Cardiac muscle cell (in vitro differentiated cells and primary cell): ENCODE results near the gene ZFR. TPM values are rescaled to one million over a fixed set of nuclear protein-coding genes. Genes with fewer than 3 reads are reported as not detected.

ENCODE experiments used
- DNase-seq, 2 donors: peaks; one replicate each; pipeline versions ENCODE4 v3.0.0 to v3.0.0-alpha.2; 2010 to 2017; ENCODE audit warnings: low read depth in 1 of 2, low spot score in 1 of 2
- H3K27ac ChIP-seq: fragments of 200-600 bp; sonication (generic); 2 replicates; pipeline ENCODE4 v1.5.1; 2016
- H3K27me3 ChIP-seq: fragments of 200-600 bp; sonication (generic); 2 replicates; pipeline ENCODE4 v1.6.0; 2016; ENCODE audit warnings: control low read depth
- H3K36me3 ChIP-seq: fragments of 200-600 bp; sonication (generic); 2 replicates; pipeline ENCODE4 v1.5.1; 2016; ENCODE audit warnings: control low read depth
- H3K4me1 ChIP-seq: fragments of 200-600 bp; sonication (generic); 2 replicates; pipeline ENCODE4 v1.8.1; 2017; ENCODE audit warnings: low read depth, mild to moderate bottlenecking, mixed run types
- H3K4me3 ChIP-seq: fragments of 200-600 bp; sonication (generic); 2 replicates; pipeline ENCODE4 v1.5.1; 2016; ENCODE audit warnings: mild to moderate bottlenecking
- H3K9me3 ChIP-seq: fragments of 200-600 bp; sonication (generic); 2 replicates; pipeline ENCODE4 v1.5.1; 2017; ENCODE audit warnings: low read depth, mild to moderate bottlenecking, control low read depth
- polyA plus RNA-seq: library from polyadenylated mRNA; unstranded; fragments of >200 nt; fragmentation: Nextera tagmentation; extraction: Ambion mirVana; gene quantifications from 2 replicates; pipeline ENCODE4 v1.2.1, GENCODE V29; 2016
- total RNA-seq: library from RNA; depleted of rRNA; stranded (reverse); fragments of >200 nt; gene quantifications from 2 replicates; pipeline ENCODE4 v1.2.3, GENCODE V29; 2016
- TF ChIP-seq, protein P1 (sequence below): IDR thresholded peaks from 2 replicates; pipeline ENCODE4 v1.5.1; 2012; ENCODE audit warnings: low read depth, mild to moderate bottlenecking, low read length

The ZFR gene
- 56.4 and 75.6 TPM in 2 replicates for total RNA-seq
- 66.5 and 105 TPM in 2 replicates for polyA plus RNA-seq

DNA sequence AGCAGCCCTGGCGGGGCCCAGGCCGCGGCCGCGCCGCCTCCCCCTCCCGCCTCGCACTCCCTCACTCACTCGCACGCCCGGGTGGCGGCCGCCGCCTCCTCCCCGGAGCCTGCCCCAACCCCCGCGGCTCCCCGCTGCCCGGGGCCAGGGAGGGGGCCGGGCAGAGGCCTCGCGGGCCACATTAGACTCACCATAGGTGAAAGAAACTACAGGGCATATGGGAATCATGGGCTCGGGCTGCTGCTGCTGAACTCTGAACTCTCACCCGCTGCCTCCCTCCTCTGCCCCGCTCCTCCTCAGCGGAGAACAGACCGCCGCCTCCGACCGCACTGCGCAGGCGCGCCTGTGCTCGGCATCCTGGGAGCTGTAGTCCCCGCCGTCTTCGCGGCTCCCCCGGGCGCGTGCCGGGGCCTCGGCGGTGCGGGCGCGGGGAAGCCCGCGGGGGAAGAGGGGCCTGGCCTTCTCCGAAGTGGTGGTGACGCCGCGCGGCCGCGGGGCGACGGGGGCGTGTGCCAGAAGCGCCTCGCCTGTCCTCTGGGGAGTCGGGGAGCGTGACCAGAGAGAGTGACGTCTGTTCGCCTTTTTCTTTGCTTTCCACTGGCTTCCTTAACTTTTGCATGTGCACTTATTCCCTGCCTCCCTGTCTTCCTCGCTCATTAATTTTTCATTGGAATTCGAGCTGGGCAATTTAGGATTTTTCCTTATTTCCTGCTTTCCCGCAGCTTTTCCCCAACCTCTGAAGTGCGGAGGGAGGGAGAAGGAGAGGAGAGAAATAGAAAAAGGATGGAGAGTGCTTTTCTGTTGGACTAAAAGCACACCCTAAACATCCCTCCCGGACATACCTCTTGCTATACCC is at the start of gene ZFR:
ZFR (minus strand) TSS at position 310 of the 856 bp plus-strand sequence; CDS start at position 228, 82 bp downstream.
- H3K9me3 ChIP-seq: no peaks in the 10 kb centered on the region
- peak; percentile 91 to 92 for DNase-seq
- no peaks in the 10 kb centered on the region for H3K27me3 ChIP-seq
- peak within 1 kb of the TSS; percentile 91 for H3K4me3 ChIP-seq
- TF ChIP-seq, protein P1, sequence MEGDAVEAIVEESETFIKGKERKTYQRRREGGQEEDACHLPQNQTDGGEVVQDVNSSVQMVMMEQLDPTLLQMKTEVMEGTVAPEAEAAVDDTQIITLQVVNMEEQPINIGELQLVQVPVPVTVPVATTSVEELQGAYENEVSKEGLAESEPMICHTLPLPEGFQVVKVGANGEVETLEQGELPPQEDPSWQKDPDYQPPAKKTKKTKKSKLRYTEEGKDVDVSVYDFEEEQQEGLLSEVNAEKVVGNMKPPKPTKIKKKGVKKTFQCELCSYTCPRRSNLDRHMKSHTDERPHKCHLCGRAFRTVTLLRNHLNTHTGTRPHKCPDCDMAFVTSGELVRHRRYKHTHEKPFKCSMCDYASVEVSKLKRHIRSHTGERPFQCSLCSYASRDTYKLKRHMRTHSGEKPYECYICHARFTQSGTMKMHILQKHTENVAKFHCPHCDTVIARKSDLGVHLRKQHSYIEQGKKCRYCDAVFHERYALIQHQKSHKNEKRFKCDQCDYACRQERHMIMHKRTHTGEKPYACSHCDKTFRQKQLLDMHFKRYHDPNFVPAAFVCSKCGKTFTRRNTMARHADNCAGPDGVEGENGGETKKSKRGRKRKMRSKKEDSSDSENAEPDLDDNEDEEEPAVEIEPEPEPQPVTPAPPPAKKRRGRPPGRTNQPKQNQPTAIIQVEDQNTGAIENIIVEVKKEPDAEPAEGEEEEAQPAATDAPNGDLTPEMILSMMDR: no peak
- peaks cover 15% of the 10 kb centered on the region for H3K4me1 ChIP-seq
- H3K27ac ChIP-seq: peak within 1 kb of the TSS; percentile 94
- H3K36me3 ChIP-seq: peaks cover 5% of the 10 kb centered on the region

DNA sequence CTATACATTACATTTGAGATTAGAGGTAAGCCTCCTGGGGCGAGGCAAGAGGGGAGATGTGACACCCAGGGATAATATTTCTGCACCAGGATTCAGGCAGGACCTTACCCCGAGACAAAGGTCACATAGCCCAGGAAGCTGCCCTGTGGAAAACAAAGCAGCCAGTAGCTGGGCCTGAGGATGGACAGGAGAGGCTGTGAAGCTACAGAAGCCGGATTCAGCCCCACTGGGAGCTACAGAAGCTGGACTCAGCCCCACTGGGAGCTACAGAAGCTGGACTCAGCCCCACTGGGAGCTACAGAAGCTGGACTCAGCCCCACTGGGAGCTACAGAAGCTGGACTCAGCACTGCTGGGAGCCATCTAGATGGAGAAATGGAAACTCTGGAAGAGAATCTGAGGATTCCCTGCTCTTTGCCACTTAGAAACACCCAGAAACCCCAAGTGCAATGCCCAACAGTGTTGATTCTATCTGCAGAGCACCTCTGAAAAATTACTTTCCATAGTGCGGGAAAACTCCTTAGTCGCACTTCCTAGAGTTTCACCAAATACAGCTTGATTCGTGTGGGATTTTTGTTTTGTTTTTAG is 46.5 kb upstream of the ZFR start:
- DNase-seq: no peak

DNA sequence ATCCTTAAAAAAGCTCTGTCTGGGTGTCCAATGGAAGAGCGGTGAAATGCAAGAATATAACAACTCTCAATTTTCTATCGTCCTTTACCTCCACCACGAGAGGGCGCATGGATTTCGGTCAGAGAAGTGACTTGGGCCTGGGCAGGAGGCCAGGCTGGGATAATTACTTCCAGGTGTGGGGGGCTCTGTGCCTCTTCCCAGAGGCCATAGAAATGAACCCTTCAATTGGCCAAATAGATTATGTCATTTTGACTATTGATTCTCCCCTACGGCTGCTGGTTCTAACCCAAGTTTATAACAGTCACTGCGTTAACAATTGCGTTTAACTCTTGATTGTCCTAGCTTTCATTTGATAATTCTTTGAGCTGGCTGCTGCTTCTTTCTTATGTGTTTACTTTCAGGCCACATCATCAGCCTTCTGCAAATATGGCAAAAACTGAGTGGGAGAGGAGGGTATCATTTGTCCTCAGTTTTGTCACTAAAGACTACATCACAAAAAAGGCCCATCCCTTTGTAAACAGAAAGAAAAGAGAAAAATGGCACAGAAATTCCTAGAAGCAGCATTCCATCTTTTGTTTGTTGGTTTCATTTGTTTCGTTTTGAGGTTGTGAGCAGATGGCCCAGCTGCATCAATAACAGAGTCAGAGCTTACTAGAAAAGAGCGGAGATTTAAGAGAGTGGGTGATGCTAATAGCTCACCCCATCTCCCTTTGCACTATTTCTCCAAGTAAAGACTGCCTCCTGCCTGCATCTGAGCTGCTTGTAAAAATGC is 45.4 kb upstream of the ZFR start:
- H3K4me1 ChIP-seq: no peaks in the 10 kb centered on the region
- H3K27me3 ChIP-seq: no peaks in the 10 kb centered on the region
- no peak overlapping the region for H3K27ac ChIP-seq
- no peak overlapping the region for H3K4me3 ChIP-seq
- TF ChIP-seq, protein P1: peak; percentile 67
- DNase-seq: peak; percentile 82 to 89
- no peaks in the 10 kb centered on the region for H3K36me3 ChIP-seq
- no peaks in the 10 kb centered on the region for H3K9me3 ChIP-seq

More for the DNA sequence above, 46.5 kb upstream of the ZFR start:
- Histone ChIP-seq H3K9me3 (no peaks in the 10 kb centered on the region), H3K4me1 (no peaks in the 10 kb centered on the region), H3K36me3 (no peaks in the 10 kb centered on the region), H3K4me3 (no peak overlapping the region), H3K27ac (no peak overlapping the region), H3K27me3 (no peaks in the 10 kb centered on the region)
- TF ChIP-seq, protein P1: no peak

DNA sequence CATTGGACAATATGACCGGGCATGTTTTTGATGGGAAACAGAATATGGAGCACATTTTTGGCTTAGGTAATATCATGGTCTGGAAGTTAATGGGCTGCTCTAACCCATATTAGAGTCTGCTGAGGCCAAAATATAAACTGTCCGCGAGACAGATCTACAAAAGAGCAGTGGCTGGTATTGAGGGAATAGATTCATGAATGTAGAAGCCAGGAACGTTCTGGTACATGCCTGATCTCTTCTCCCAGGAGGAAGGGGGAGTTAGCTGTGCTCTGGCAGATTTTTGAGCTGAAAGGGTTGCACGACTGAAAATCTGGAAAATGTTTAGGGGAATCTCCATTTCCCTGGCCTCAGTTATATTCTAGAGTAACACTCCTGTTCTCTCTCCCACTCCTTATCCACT is 42.9 kb upstream of the ZFR start:
- H3K27me3 ChIP-seq: no peaks in the 10 kb centered on the region
- H3K4me1 ChIP-seq: no peaks in the 10 kb centered on the region
- no peaks in the 10 kb centered on the region for H3K9me3 ChIP-seq
- no peak overlapping the region for H3K4me3 ChIP-seq
- H3K36me3 ChIP-seq: no peaks in the 10 kb centered on the region
- H3K27ac ChIP-seq: no peak overlapping the region
- no peak for DNase-seq
- TF ChIP-seq, protein P1: no peak

DNA sequence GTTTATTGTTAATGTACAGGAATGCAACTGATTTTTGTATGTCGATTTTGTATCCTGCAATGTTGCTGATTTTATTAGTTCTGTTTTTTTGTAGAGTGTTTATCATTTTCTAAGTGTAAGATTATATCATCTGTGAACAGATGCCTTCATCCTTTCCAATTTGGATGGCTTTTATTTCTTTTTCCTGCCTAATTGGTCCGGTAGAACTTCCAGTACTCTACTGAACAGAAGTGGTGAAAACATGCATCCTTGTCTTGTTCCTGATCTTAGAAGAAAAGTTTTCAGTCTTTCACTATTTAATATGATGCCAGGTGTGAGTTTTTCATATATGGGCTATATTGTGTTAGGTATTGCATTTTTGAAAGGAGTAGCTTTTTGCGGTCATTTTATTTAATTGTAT is 42.5 kb upstream of the ZFR start:
- Histone ChIP-seq H3K36me3 (no peaks in the 10 kb centered on the region), H3K27ac (no peak overlapping the region), H3K4me1 (no peaks in the 10 kb centered on the region), H3K27me3 (no peaks in the 10 kb centered on the region), H3K9me3 (no peaks in the 10 kb centered on the region), H3K4me3 (no peak overlapping the region)
- TF ChIP-seq, protein P1: no peak
- DNase-seq: no peak
